Activated T-cell treated with anti-CD3 and anti-CD28 coated beads, Interleukin-2, amount 50 U/mL, for 1 hour (primary cell): ENCODE measurements around the gene SYNDIG1.
"Not testable (repeated sequence)": the region's sequence is repeated elsewhere in the genome, so short reads cannot be mapped to it uniquely, and the experiment has no call there.

Source experiments
- DNase-seq: peaks from one replicate; pipeline ENCODE4 v3.0.0-alpha.2; 2020

SYNDIG1 gene

GRCh38 chr20:24616258-24617079, 147.0 kb downstream of the SYNDIG1 start:
- DNase-seq = no peak

GRCh38 chr20:24617080-24617432, 147.6 kb downstream of the SYNDIG1 start:
- DNase-seq = no peak

- no peak for DNase-seq
Measured at GRCh38 chr20:24617757-24618450, 148.5 kb downstream of the SYNDIG1 start.

GRCh38 chr20:24618739-24619138, 149.3 kb downstream of the SYNDIG1 start:
- DNase-seq = no peak

GRCh38 chr20:24619212-24619611, 149.8 kb downstream of the SYNDIG1 start:
- no peak for DNase-seq

- DNase-seq = no peak
Measured at GRCh38 chr20:24620937-24621519, 151.6 kb downstream of the SYNDIG1 start.

GRCh38 chr20:24622856-24623255, 153.4 kb downstream of the SYNDIG1 start:
- no peak for DNase-seq

GRCh38 chr20:24626141-24626540, 156.7 kb downstream of the SYNDIG1 start:
- DNase-seq = not testable (repeated sequence)

GRCh38 chr20:24627291-24627690, 157.9 kb downstream of the SYNDIG1 start:
- DNase-seq = no peak

GRCh38 chr20:24627926-24628325, 158.5 kb downstream of the SYNDIG1 start:
- no peak for DNase-seq

- DNase-seq = no peak
Measured at GRCh38 chr20:24628985-24629384, 159.6 kb downstream of the SYNDIG1 start.

- DNase-seq = no peak
Measured at GRCh38 chr20:24629668-24630067, 160.2 kb downstream of the SYNDIG1 start.

- DNase-seq = no peak
Measured at GRCh38 chr20:24630486-24631172, 161.2 kb downstream of the SYNDIG1 start.

GRCh38 chr20:24631173-24631505, 161.7 kb downstream of the SYNDIG1 start:
- no peak for DNase-seq

GRCh38 chr20:24632581-24632980, 163.2 kb downstream of the SYNDIG1 start:
- DNase-seq = no peak

- DNase-seq = no peak
Measured at GRCh38 chr20:24633026-24633425, 163.6 kb downstream of the SYNDIG1 start.

- DNase-seq = no peak
Measured at GRCh38 chr20:24633521-24633920, 164.1 kb downstream of the SYNDIG1 start.

- no peak for DNase-seq
Measured at GRCh38 chr20:24634855-24635254, 165.4 kb downstream of the SYNDIG1 start.

GRCh38 chr20:24636626-24637025, 167.2 kb downstream of the SYNDIG1 start:
- no peak for DNase-seq

- DNase-seq = no peak
Measured at GRCh38 chr20:24637087-24637486, 167.7 kb downstream of the SYNDIG1 start.

- DNase-seq = no peak
Measured at GRCh38 chr20:24637941-24638340, 168.5 kb downstream of the SYNDIG1 start.

GRCh38 chr20:24638591-24639548, 169.4 kb downstream of the SYNDIG1 start:
- no peak for DNase-seq
